NT2/D1 (cell line): Measurements from ENCODE around the gene CASP14.
A peak's percentile ranks its signal among the peaks of the same experiment; 100 is the strongest.
"Not testable (repeated sequence)": the region's sequence is repeated elsewhere in the genome, so short reads cannot be mapped to it uniquely, and the experiment has no call there.

Experiments used
- DNase-seq: peaks from one replicate; pipeline ENCODE4 v3.0.0-alpha.2; 2011; ENCODE audit warnings: low read depth, low spot score
- H3K27me3 ChIP-seq: 2 replicates; pipeline ENCODE4 v1.6.0; 2011; ENCODE audit warnings: mild to moderate bottlenecking; ENCODE audit not compliant: insufficient read length, insufficient read depth
- H3K36me3 ChIP-seq: 2 replicates; pipeline ENCODE4 v1.6.1; 2011; ENCODE audit warnings: mild to moderate bottlenecking, low read length, mixed read lengths; ENCODE audit not compliant: insufficient read depth, insufficient read length
- H3K4me1 ChIP-seq: 2 replicates; pipeline ENCODE4 v1.5.1; 2011; ENCODE audit not compliant: insufficient read depth, insufficient read length
- H3K4me3 ChIP-seq: 2 replicates; pipeline ENCODE4 v1.5.1; 2011; ENCODE audit warnings: low read depth; ENCODE audit not compliant: insufficient read length
- H3K9ac ChIP-seq: 2 replicates; pipeline ENCODE4 v1.6.0; 2011; ENCODE audit warnings: low read depth; ENCODE audit not compliant: insufficient read length
- H3K9me3 ChIP-seq: 2 replicates; pipeline ENCODE4 v1.5.1; 2011; ENCODE audit warnings: mild to moderate bottlenecking, low read length; ENCODE audit not compliant: insufficient read depth
- SUZ12 ChIP-seq: IDR thresholded peaks from 2 replicates; pipeline ENCODE4 v1.6.1; 2011; ENCODE audit not compliant: insufficient read length, insufficient read depth; ENCODE audit errors: extremely low read depth
- YY1 ChIP-seq: IDR thresholded peaks from 2 replicates; pipeline ENCODE4 v1.6.1; 2011; ENCODE audit not compliant: insufficient read length, insufficient read depth
- ZNF274 ChIP-seq: IDR thresholded peaks from 2 replicates; pipeline ENCODE4 v1.6.1; 2011; ENCODE audit warnings: mild to moderate bottlenecking, low read depth, low read length

Gene CASP14

GRCh38 chr19:15093001-15093400, 43.7 kb downstream of the CASP14 start:
- TF ChIP-seq YY1 (no peak), SUZ12 (no peak), ZNF274 (no peak)
- H3K4me1 ChIP-seq, result no peaks in the 10 kb centered on the region
- no peak for DNase-seq
- no peaks in the 10 kb centered on the region for H3K36me3 ChIP-seq
- no peak overlapping the region for H3K9ac ChIP-seq
- H3K27me3 ChIP-seq, result no peaks in the 10 kb centered on the region
- no peaks in the 10 kb centered on the region for H3K9me3 ChIP-seq
- no peak overlapping the region for H3K4me3 ChIP-seq

GRCh38 chr19:15096223-15096622, 46.9 kb downstream of the CASP14 start:
- no peak overlapping the region for H3K4me3 ChIP-seq
- no peaks in the 10 kb centered on the region for H3K36me3 ChIP-seq
- no peak for DNase-seq
- no peak overlapping the region for H3K9ac ChIP-seq
- TF ChIP-seq ZNF274 (no peak), YY1 (no peak), SUZ12 (no peak)
- H3K9me3 ChIP-seq, result no peaks in the 10 kb centered on the region
- H3K27me3 ChIP-seq, result no peaks in the 10 kb centered on the region
- peaks cover 2% of the 10 kb centered on the region for H3K4me1 ChIP-seq

GRCh38 chr19:15097980-15098379, 48.7 kb downstream of the CASP14 start:
- not testable (repeated sequence) for H3K9ac ChIP-seq, H3K27me3 ChIP-seq, H3K4me1 ChIP-seq

GRCh38 chr19:15098460-15098859, 49.2 kb downstream of the CASP14 start:
- Histone ChIP-seq H3K9me3 (peaks cover 6% of the 10 kb centered on the region; the same call in 1 of the 2 replicates), H3K36me3 (no peaks in the 10 kb centered on the region), H3K4me3 (no peak overlapping the region), H3K9ac (no peak overlapping the region), H3K4me1 (peaks cover 2% of the 10 kb centered on the region), H3K27me3 (no peaks in the 10 kb centered on the region)
- no peak for DNase-seq
- TF ChIP-seq YY1 (no peak), ZNF274 (no peak)

More at GRCh38 chr19:15097980-15098379, 48.7 kb downstream of the CASP14 start:
- H3K4me3 ChIP-seq, H3K9me3 ChIP-seq, H3K36me3 ChIP-seq, DNase-seq: not testable (repeated sequence)

GRCh38 chr19:15099017-15099582, 49.8 kb downstream of the CASP14 start:
- peaks cover 13% of the 10 kb centered on the region; the same call in 1 of the 2 replicates for H3K9me3 ChIP-seq
- H3K4me1 ChIP-seq, result peaks cover 2% of the 10 kb centered on the region
- no peaks in the 10 kb centered on the region for H3K27me3 ChIP-seq
- no peak overlapping the region for H3K4me3 ChIP-seq
- DNase-seq, result no peak
- H3K9ac ChIP-seq, result no peak overlapping the region
- no peaks in the 10 kb centered on the region for H3K36me3 ChIP-seq
- no peak for TF ChIP-seq ZNF274
- no peak for TF ChIP-seq SUZ12
- TF ChIP-seq YY1, result no peak

GRCh38 chr19:15101479-15102082, 52.3 kb downstream of the CASP14 start:
- TF ChIP-seq ZNF274 (no peak), YY1 (no peak), SUZ12 (no peak)
- Histone ChIP-seq H3K4me1 (peaks cover 2% of the 10 kb centered on the region), H3K27me3 (no peaks in the 10 kb centered on the region), H3K36me3 (no peaks in the 10 kb centered on the region), H3K9me3 (peaks cover 19% of the 10 kb centered on the region; the same call in 1 of the 2 replicates), H3K9ac (no peak overlapping the region), H3K4me3 (no peak overlapping the region)
- peak; percentile 70 for DNase-seq

- Histone ChIP-seq H3K4me1 (peaks cover 8% of the 10 kb centered on the region), H3K36me3 (peaks cover 8% of the 10 kb centered on the region), H3K4me3 (no peak overlapping the region), H3K27me3 (no peaks in the 10 kb centered on the region), H3K9me3 (peaks cover 19% of the 10 kb centered on the region; the same call in 1 of the 2 replicates), H3K9ac (no peak overlapping the region)
- TF ChIP-seq YY1, result no peak
- no peak for TF ChIP-seq SUZ12
- TF ChIP-seq ZNF274, result no peak
- DNase-seq, result no peak
These were observed 54.7 kb downstream of the CASP14 start for GRCh38 chr19:15104003-15104402.
